BJ (cell line): Measurements from ENCODE around the gene CLCF1. TPM values are rescaled to one million over a fixed set of nuclear protein-coding genes. Genes with fewer than 3 reads are reported as not detected.

Source experiments
- CTCF ChIA-PET: fragments of 350-600 bp; formaldehyde crosslinking; extraction: SDS; loops from one replicate; lab custom pipeline; 2021; ENCODE audit warnings: antibody characterized with exemption, inconsistent platforms; lab: Yijun Ruan, JAX
- POLR2A ChIA-PET: fragments of 300-600 bp; sonication (Branson Sonifier 250); formaldehyde crosslinking; extraction: SDS; loops from one replicate; lab custom pipeline; 2021; ENCODE audit warnings: antibody characterized with exemption; lab: Charles Lee
- DNase-seq: peaks from one replicate; pipeline ENCODE4 v3.0.0-alpha.2; 2011; ENCODE audit warnings: low read depth
- H3K27me3 ChIP-seq: 2 replicates; pipeline ENCODE4 v1.6.0; 2011; ENCODE audit warnings: low read length; ENCODE audit not compliant: control insufficient read depth, insufficient read depth
- H3K36me3 ChIP-seq: 2 replicates; pipeline ENCODE4 v1.5.1; 2011; ENCODE audit warnings: low read length; ENCODE audit not compliant: control insufficient read depth, insufficient read depth
- H3K4me3 ChIP-seq: 2 replicates; pipeline ENCODE4 v1.5.1; 2011; ENCODE audit warnings: low read depth, mild to moderate bottlenecking, control low read depth, low read length
- polyA plus RNA-seq: library from polyadenylated mRNA; depleted of rRNA; stranded (reverse); fragments of >200 nt; gene quantifications from 2 replicates; pipeline ENCODE4 v1.2.3, GENCODE V29; 2011
- TF ChIP-seq, protein P1 (sequence below): IDR thresholded peaks from 2 replicates; pipeline ENCODE4 v1.5.1; 2011; ENCODE audit warnings: low read depth, mild to moderate bottlenecking, control low read depth, inconsistent platforms, low read length, moderate library complexity; ENCODE audit not compliant: insufficient read depth

Gene CLCF1
- polyA plus RNA-seq, 1 experiment: 21.3 TPM

DNA sequence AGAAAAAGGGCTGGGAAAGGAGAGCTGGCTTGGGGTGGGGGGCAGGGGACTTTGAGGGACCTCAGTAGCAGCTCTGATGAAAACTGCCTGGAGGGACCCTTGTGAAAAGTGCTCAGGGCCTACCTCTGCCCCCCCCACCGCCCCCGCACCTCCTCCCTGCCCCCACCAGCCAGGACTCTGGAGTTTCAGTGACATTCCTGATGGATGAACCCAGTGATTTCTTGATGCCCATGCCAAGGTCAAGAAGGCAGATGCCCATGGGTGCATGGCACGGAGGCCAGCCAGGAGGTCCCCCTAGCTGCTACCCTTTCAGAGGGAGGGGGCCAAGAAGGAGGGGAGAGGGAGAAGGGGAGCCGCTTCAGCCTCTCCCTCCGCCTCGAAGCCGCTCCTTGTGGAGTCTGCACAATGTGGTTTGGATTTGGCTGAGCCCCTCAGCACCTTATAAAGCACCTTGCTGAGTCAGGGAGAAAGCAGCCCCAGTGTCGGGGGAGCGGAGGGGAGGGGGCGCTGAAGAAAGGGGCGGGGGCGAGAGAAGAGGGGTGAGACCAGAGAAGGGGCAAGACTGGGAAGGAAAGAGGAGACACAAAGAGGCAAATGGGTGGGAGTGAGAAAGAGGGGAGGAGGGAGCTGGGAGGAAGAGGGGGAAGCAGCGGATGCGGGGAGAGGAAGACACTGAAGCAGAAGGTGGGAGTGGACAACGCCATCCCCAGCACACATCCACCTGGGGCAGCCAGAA lies 2.1 kb upstream of the CLCF1 start:
- Histone ChIP-seq H3K27me3 (no peaks in the 10 kb centered on the region), H3K4me3 (no peak overlapping the region), H3K36me3 (peaks cover 2% of the 10 kb centered on the region)
- CTCF ChIA-PET: interaction anchor here (1.1 to 24.6 kb wide), 5 partner anchors 17 to 113 kb away, joined by 4 to 892 read pairs (median 10); partner anchors contain the start of genes GRK2, POLD4 and PPP1CA
- no peak for DNase-seq
- TF ChIP-seq, protein P1, sequence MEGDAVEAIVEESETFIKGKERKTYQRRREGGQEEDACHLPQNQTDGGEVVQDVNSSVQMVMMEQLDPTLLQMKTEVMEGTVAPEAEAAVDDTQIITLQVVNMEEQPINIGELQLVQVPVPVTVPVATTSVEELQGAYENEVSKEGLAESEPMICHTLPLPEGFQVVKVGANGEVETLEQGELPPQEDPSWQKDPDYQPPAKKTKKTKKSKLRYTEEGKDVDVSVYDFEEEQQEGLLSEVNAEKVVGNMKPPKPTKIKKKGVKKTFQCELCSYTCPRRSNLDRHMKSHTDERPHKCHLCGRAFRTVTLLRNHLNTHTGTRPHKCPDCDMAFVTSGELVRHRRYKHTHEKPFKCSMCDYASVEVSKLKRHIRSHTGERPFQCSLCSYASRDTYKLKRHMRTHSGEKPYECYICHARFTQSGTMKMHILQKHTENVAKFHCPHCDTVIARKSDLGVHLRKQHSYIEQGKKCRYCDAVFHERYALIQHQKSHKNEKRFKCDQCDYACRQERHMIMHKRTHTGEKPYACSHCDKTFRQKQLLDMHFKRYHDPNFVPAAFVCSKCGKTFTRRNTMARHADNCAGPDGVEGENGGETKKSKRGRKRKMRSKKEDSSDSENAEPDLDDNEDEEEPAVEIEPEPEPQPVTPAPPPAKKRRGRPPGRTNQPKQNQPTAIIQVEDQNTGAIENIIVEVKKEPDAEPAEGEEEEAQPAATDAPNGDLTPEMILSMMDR: no peak
- POLR2A ChIA-PET: interaction anchor here (0.6 to 0.7 kb wide), 2 partner anchors 22 to 180 kb away, joined by 12 to 13 read pairs; no protein-coding TSS in a partner anchor

- H3K27me3 ChIP-seq: no peaks in the 10 kb centered on the region
- POLR2A ChIA-PET: interaction anchor here (0.6 to 1.5 kb wide), 4 partner anchors 21 to 179 kb away, joined by 5 to 23 read pairs (median 12); partner anchors contain the start of gene PPP1CA
- TF ChIP-seq, protein P1: no peak
- DNase-seq: no peak
- CTCF ChIA-PET: interaction anchor here (1.1 to 24.6 kb wide), 6 partner anchors 7 to 57 kb away, joined by 3 to 892 read pairs (median 40); partner anchors contain the start of genes POLD4 and PPP1CA
- peak overlapping the region; percentile 20 for H3K4me3 ChIP-seq
- H3K36me3 ChIP-seq: peaks cover 2% of the 10 kb centered on the region
These were observed 1.3 kb upstream of the CLCF1 start for GRCh38 chr11:67374571-67375281.

- Histone ChIP-seq H3K4me3 (peak overlapping the region; percentile 72), H3K27me3 (no peaks in the 10 kb centered on the region), H3K36me3 (peaks cover 2% of the 10 kb centered on the region)
- TF ChIP-seq, protein P1: peak; percentile 45
- ChIA-PET POLR2A (interaction anchor here (0.5 to 1.5 kb wide), 6 partner anchors 18 to 88 kb away, joined by 3 to 23 read pairs (median 6); partner anchors contain the start of genes PPP1CA and RAD9A), CTCF (interaction anchor here (1.1 to 24.6 kb wide), 7 partner anchors 8 to 132 kb away, joined by 3 to 892 read pairs (median 3); partner anchors contain the start of genes POLD4 and PPP1CA)
- DNase-seq: peak; percentile 89
These were observed 511 bp upstream of the CLCF1 start for GRCh38 chr11:67373648-67374570.

DNA sequence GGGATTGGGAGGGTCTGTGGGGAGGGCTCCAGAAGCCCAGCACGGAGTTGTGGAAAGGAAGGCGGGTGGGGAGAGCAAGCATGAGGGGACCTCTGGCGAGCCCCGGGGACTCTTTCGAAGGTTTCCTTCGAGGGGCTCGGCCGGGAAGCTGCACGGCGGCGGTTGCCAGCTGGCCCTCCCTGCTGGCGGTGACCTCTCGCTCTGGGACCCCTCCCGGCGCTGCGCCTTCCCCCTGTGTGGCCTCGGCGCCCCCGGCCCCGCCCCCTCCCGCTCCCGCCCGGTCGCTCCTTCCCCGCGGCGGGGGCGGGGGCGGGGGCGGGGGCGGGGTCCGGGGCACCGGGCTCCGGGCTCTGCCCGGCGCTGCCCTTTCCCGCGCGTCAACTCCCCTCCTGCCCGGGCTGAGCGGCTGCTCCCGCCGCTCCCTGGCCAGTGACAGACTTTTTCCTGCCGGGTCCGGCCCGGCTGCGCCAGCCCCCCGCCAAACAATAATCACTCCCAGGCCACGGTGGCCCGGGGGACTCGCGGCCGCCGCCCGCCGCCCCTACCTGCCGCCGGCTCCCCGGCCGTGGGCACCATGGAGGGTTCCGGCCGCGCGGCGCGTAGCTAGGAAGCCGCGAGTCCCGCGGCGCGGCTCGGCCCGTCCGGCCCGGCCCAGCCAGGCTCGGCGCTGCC lies 941 bp downstream of the CLCF1 start:
- CTCF ChIA-PET: interaction anchor here (1.4 to 24.6 kb wide), 5 partner anchors 9 to 134 kb away, joined by 3 to 892 read pairs (median 78); partner anchors contain the start of gene POLD4
- H3K27me3 ChIP-seq: no peaks in the 10 kb centered on the region
- TF ChIP-seq, protein P1: no peak
- H3K36me3 ChIP-seq: peaks cover 2% of the 10 kb centered on the region
- POLR2A ChIA-PET: interaction anchor here (0.6 kb wide), 1 partner anchor 9 kb away, joined by 8 read pairs; no protein-coding TSS in a partner anchor
- DNase-seq: no peak
- H3K4me3 ChIP-seq: peak overlapping the region; percentile 72
